Tibial nerve (tissue), 4 donors: ENCODE measurements around the gene RABGGTA. TPM values are rescaled to one million over a fixed set of nuclear protein-coding genes. Genes with fewer than 3 reads are reported as not detected.

ENCODE experiments used
- DNase-seq, 2 donors: peaks; one replicate each; pipeline ENCODE4 v3.0.0-alpha.2; 2019; ENCODE audit warnings: low spot score in 2 of 2
- H3K27ac ChIP-seq, 4 donors: fragments of 200-600 bp; sonication (generic) in 3 of 4; one replicate each; pipeline ENCODE4 v1.5.1; 2017 to 2019; ENCODE audit warnings: mild to moderate bottlenecking in 1 of 4
- H3K27me3 ChIP-seq, 2 donors: fragments of 200-600 bp; sonication (generic) in 1 of 2; one replicate each; pipeline versions ENCODE4 v1.5.1 to v1.6.0; 2017 to 2019
- H3K36me3 ChIP-seq, 3 donors: fragments of 200-600 bp; sonication (generic); one replicate each; pipeline ENCODE4 v1.5.1; 2018 to 2019
- H3K4me1 ChIP-seq, 4 donors: fragments of 200-600 bp; sonication (generic) in 3 of 4; one replicate each; pipeline ENCODE4 v1.5.1; 2017 to 2019
- H3K4me3 ChIP-seq, 4 donors: fragments of 200-600 bp; sonication (generic) in 3 of 4; one replicate each; pipeline ENCODE4 v1.5.1; 2017 to 2019; ENCODE audit warnings: mild to moderate bottlenecking in 1 of 4, moderate library complexity in 1 of 4
- H3K9me3 ChIP-seq, 4 donors: fragments of 200-600 bp; sonication (generic) in 3 of 4; one replicate each; pipeline ENCODE4 v1.5.1; 2017 to 2019
- CTCF ChIP-seq, 5 experiments: fragments of 200-600 bp in 3 of 5; fragments of 450-650 bp in 2 of 5; sonication (generic) in 3 of 5; IDR thresholded peaks; one replicate each; pipeline ENCODE4 v1.5.1; 2016 to 2019; ENCODE audit warnings: antibody characterized with exemption in 5 of 5, mild to moderate bottlenecking in 3 of 5, moderate library complexity in 2 of 5
- EP300 ChIP-seq, 2 donors: sonication (generic); formaldehyde crosslinking; IDR thresholded peaks; one replicate each; pipeline ENCODE4 v1.6.1; 2017; ENCODE audit warnings: antibody characterized with exemption in 2 of 2, mild to moderate bottlenecking in 1 of 2
- POLR2A ChIP-seq, 2 donors: fragments of 450-650 bp; IDR thresholded peaks; one replicate each; pipeline ENCODE4 v1.6.1; 2017; ENCODE audit warnings: antibody characterized with exemption in 2 of 2, mild to moderate bottlenecking in 2 of 2, moderate library complexity in 2 of 2
- WGBS, 2 donors: methylation state at CpG; one replicate each; pipeline ENCODE4 v1.1.5; 2018; 5-methylcytosine and 5-hydroxymethylcytosine counted together
- total RNA-seq, 4 donors: library from RNA; depleted of rRNA; stranded (reverse); fragments of >200 nt; gene quantifications; one replicate each; pipeline ENCODE4 v1.1.0, GENCODE V29; 2016

The RABGGTA gene
- total RNA-seq, 4 donors from 2014 or later = 36.5 to 68.4 (median 42.9) TPM

- Histone ChIP-seq H3K9me3 (no peaks in the 10 kb centered on the region), H3K27ac (peak overlapping the region in 1 of 4 donors; percentile 79), H3K27me3 (peaks cover 0 to 22% of the 10 kb centered on the region in 2 donors), H3K36me3 (no peaks in the 10 kb centered on the region), H3K4me1 (peaks cover 0 to 63% (median 27%) of the 10 kb centered on the region in 4 donors), H3K4me3 (no peak overlapping the region)
- TF ChIP-seq CTCF (IDR thresholded peaks at IDR 0.05) (no peak), POLR2A (IDR thresholded peaks at IDR 0.05) (no peak)
- 78 to 83% methylated on average over 10 of the region's 10 CpGs for WGBS, 2 donors
- no peak for DNase-seq
Measured at GRCh38 chr14:24315243-24315806, 43.9 kb upstream of the RABGGTA start.

DNA sequence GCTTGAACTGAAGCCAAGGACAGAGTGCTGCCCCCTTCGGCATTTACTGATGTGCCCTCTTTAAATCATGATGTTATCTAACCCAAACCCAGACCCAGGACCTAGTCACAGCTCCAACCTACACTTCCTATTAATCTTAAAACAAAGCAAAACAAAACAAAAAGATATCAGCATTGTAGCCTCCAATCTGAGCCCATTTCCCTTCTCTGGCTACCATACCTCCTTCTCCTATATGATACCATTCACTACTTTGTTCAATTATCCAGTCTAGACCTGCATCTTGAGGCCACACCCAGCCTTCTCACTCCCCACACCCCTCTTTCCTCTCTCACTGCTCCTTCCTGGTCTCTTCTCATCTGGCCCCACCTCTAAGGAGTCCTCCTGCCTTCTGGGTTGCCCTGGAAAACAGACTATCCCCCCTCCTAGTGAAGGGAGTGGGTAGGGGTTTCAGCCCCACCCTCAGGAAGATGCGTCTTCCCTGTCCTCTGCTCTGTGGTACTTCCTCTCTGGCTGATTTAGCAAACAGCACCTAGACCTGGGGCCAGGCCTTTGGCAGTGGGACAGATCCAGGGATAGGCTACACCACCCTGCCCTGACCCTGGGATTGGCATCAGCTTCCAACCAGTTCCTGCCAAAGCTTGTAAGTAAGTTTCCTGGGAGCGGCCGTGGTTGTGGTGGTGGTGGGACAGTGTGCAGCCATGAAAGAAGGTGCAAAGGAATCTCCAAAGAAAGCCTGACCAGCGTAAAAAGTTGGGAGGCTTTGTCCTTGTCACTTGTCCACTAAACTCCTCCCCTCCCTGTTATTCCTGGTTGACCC, 43.2 kb upstream of the RABGGTA start:
- DNase-seq = no peak
- Histone ChIP-seq H3K4me1 (peaks cover 0 to 71% (median 33%) of the 10 kb centered on the region in 4 donors), H3K4me3 (no peak overlapping the region), H3K27ac (peak overlapping the region in 2 of 4 donors; percentile 32 to 79), H3K36me3 (no peaks in the 10 kb centered on the region), H3K27me3 (peaks cover 0 to 20% of the 10 kb centered on the region in 2 donors), H3K9me3 (no peaks in the 10 kb centered on the region)
- 66 to 76% methylated on average over 5 of the region's 5 CpGs for WGBS, 2 donors
- TF ChIP-seq POLR2A (IDR thresholded peaks at IDR 0.05) = no peak
- no peak for TF ChIP-seq CTCF (IDR thresholded peaks at IDR 0.05)
- no peak for TF ChIP-seq EP300 (IDR thresholded peaks at IDR 0.05)

- TF ChIP-seq EP300 (IDR thresholded peaks at IDR 0.05) (no peak), CTCF (IDR thresholded peaks at IDR 0.05) (no peak), POLR2A (IDR thresholded peaks at IDR 0.05) (no peak)
- H3K27ac ChIP-seq = peak overlapping the region in 2 of 4 donors; percentile 48 to 79
- DNase-seq = no peak
- peaks cover 0 to 74% (median 34%) of the 10 kb centered on the region in 4 donors for H3K4me1 ChIP-seq
- H3K4me3 ChIP-seq = no peak overlapping the region
- H3K9me3 ChIP-seq = no peaks in the 10 kb centered on the region
- WGBS, 2 donors = 63 to 82% methylated on average over 2 of the region's 2 CpGs
- H3K36me3 ChIP-seq = no peaks in the 10 kb centered on the region
- peaks cover 0 to 16% of the 10 kb centered on the region in 2 donors for H3K27me3 ChIP-seq
Measured at GRCh38 chr14:24313913-24314312, 42.5 kb upstream of the RABGGTA start.

DNA sequence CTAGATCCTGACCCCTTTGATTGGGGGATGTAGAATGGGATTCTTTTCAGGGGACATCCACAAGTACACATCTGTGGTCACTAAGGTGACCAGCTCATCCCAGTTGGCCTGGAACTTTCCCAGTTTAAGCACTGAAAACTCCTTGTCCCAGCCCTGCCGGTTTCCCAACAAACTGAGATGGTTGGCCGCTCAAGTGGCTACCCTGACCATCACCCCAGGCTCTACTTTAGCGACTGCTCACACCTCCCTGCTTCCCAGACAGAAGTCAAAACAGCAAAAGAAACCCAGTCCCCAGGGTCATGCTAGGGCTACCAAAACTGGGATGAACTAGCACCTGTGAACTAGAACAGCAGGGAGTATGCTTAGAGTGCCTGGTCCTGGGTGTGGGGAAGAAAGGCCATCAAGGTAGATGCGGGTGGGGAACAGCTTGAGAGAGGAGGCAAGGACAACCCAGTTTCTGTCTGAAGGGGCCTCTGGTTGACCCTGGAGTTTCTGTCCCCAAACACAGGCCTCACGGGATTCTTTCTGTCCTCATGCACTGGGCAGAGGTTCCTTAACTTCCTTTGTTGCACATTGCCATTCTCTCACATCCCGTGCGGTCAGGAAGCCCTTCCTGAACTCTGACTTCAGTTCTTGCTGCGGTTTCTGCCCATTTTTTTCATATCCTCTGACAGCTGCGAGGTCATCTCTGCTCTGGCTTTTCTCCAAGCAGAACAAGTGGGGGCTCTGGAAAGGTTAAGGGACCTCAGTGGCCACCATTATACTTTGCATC, 41.5 kb upstream of the RABGGTA start:
- WGBS, 2 donors = 56 to 58% methylated on average over 9 of the region's 9 CpGs
- Histone ChIP-seq H3K9me3 (no peaks in the 10 kb centered on the region), H3K4me3 (no peak overlapping the region), H3K36me3 (peaks cover 0 to 3% (median 0%) of the 10 kb centered on the region in 3 donors), H3K27ac (peak overlapping the region in 3 of 4 donors; percentile 79 to 90 (median 80)), H3K27me3 (peaks cover 0 to 13% of the 10 kb centered on the region in 2 donors), H3K4me1 (peaks cover 0 to 82% (median 34%) of the 10 kb centered on the region in 4 donors)
- no peak for DNase-seq
- TF ChIP-seq CTCF (IDR thresholded peaks at IDR 0.05) (no peak), POLR2A (IDR thresholded peaks at IDR 0.05) (no peak), EP300 (IDR thresholded peaks at IDR 0.05) (peak; percentile 16 to 73)
